Measurements from ENCODE around the gene GINS1. TPM values are rescaled to one million over a fixed set of nuclear protein-coding genes. Genes with fewer than 3 reads are reported as not detected.

Gene GINS1
- total and polyA plus RNA-seq, 12 donors, result 0.30 to 7.0 (median 1.2) TPM

- H3K27me3 ChIP-seq, result no peaks in the 10 kb centered on the region
- peaks cover 0 to 11% of the 10 kb centered on the region in 2 donors for H3K36me3 ChIP-seq (replicated peaks in 1 of 2)
- intact Hi-C loops (cut with DNase I), result loop anchor here in 1 of 2 donors (10.0 kb wide), 1 partner anchor 55 kb away; no protein-coding TSS in a partner anchor
- no peaks in the 10 kb centered on the region for H3K9me3 ChIP-seq (replicated peaks in 1 of 3)
- 89 to 100% (median 94%) methylated on average over 3 to 5 of the region's 5 CpGs for WGBS, 4 donors
- no peaks in the 10 kb centered on the region for H3K4me1 ChIP-seq (replicated peaks in 1 of 2)
- no peak overlapping the region for H3K27ac ChIP-seq
- TF ChIP-seq CTCF (IDR thresholded peaks at IDR 0.05) (no peak), POLR2A (IDR thresholded peaks at IDR 0.05) (no peak)
- H3K4me3 ChIP-seq, result no peak overlapping the region
- DNase-seq, result no peak
These were observed 72.2 kb downstream of the GINS1 start for GRCh38 chr20:25479638-25480037.

DNA sequence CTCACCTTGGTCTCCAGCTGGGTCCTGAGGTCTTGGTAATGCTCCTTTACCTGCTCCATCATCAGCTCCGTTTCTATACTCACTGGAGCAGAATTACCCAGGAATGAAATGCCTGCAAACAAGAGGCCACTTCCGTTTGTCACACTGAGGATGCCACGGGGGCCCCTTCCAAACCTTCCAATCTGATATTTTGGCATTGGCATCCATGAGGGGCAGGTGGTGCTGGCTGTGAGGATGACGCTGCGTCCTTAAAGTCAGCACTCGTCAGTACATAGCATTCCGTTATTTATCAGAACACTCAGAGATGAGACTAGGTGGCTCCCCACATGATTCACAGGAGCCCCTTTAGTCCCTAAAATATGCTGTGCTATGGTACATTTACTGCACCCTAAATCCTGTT is 72.7 kb downstream of the GINS1 start:
- no peak for DNase-seq
- no peaks in the 10 kb centered on the region for H3K27me3 ChIP-seq
- peaks cover 0 to 11% of the 10 kb centered on the region in 2 donors for H3K36me3 ChIP-seq (replicated peaks in 1 of 2)
- H3K27ac ChIP-seq, result no peak overlapping the region
- no peak overlapping the region for H3K4me3 ChIP-seq
- H3K9me3 ChIP-seq (replicated peaks in 1 of 3), result no peaks in the 10 kb centered on the region
- no peaks in the 10 kb centered on the region for H3K4me1 ChIP-seq (replicated peaks in 1 of 2)
- intact Hi-C loops (cut with DNase I), result no loop called here
- 91 to 97% (median 94%) methylated on average over 6 to 7 of the region's 7 CpGs for WGBS, 4 donors
- TF ChIP-seq CTCF (IDR thresholded peaks at IDR 0.05), result no peak
- no peak for TF ChIP-seq POLR2A (IDR thresholded peaks at IDR 0.05)

GRCh38 chr20:25480797-25481196 is 73.3 kb downstream of the GINS1 start:
- no peaks in the 10 kb centered on the region for H3K9me3 ChIP-seq (replicated peaks in 1 of 3)
- 89 to 93% (median 91%) methylated on average over 3 to 9 of the region's 9 CpGs for WGBS, 4 donors
- no peak for DNase-seq
- no peaks in the 10 kb centered on the region for H3K4me1 ChIP-seq (replicated peaks in 1 of 2)
- TF ChIP-seq POLR2A (IDR thresholded peaks at IDR 0.05), result no peak
- TF ChIP-seq CTCF (IDR thresholded peaks at IDR 0.05), result no peak
- H3K27me3 ChIP-seq, result no peaks in the 10 kb centered on the region
- no peak overlapping the region for H3K27ac ChIP-seq
- peaks cover 0 to 11% of the 10 kb centered on the region in 2 donors for H3K36me3 ChIP-seq (replicated peaks in 1 of 2)
- no peak overlapping the region for H3K4me3 ChIP-seq
- intact Hi-C loops (cut with DNase I), result no loop called here

DNA sequence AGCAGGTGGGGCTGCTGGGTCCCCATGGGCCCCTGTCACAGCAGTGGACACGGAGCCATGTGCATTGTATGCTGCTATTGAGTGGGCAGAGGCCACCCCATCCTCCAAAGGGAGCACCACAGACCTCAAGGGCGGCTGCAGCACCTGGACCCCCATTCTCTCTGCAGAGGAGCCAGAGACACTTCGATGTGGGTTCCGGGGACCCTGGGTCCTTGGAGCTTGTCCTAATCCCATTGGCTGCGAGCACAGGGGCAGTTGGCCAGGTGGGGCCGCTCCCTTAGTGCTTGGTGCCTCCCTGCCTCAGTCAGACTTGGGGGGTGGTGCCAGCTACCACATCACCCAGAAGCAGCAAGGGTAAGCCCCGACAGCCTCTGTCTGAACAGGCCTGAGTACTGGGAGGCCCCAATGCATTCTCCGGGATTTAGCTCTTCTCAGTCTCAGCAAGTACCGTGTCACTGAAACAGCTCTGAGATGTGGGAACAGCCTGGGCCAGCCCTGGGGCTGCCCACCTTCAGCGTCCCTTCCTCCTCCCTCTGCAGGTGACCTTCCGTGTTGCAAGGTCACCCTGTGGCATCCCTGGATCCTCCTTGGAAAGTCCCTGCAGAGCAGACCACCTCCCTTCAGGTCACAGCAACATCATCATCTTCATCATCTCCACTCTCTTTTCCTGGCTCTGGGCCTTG is 73.9 kb downstream of the GINS1 start:
- DNase-seq, result no peak
- no peaks in the 10 kb centered on the region for H3K4me1 ChIP-seq (replicated peaks in 1 of 2)
- H3K36me3 ChIP-seq (replicated peaks in 1 of 2), result peaks cover 0 to 11% of the 10 kb centered on the region in 2 donors
- TF ChIP-seq POLR2A (IDR thresholded peaks at IDR 0.05) (no peak), CTCF (IDR thresholded peaks at IDR 0.05) (no peak)
- no peak overlapping the region for H3K4me3 ChIP-seq
- no peak overlapping the region for H3K27ac ChIP-seq
- no peaks in the 10 kb centered on the region for H3K9me3 ChIP-seq (replicated peaks in 1 of 3)
- 79 to 95% (median 89%) methylated on average over 4 to 11 of the region's 11 CpGs for WGBS, 4 donors
- intact Hi-C loops (cut with DNase I), result no loop called here
- no peaks in the 10 kb centered on the region for H3K27me3 ChIP-seq
